Kidney epithelial cell (primary cell): Measurements from ENCODE around the gene RHBDL3. TPM values are rescaled to one million over a fixed set of nuclear protein-coding genes. Genes with fewer than 3 reads are reported as not detected.

Source experiments
- DNase-seq: peaks from one replicate; pipeline ENCODE4 v3.0.0-alpha.2; 2010; ENCODE audit warnings: low read depth
- H3K27me3 ChIP-seq: 2 replicates; pipeline ENCODE4 v1.6.0; 2011; ENCODE audit warnings: low read length; ENCODE audit not compliant: control insufficient read depth, insufficient read depth
- H3K36me3 ChIP-seq: 2 replicates; pipeline ENCODE4 v1.5.1; 2011; ENCODE audit warnings: low read length; ENCODE audit not compliant: control insufficient read depth, insufficient read depth
- H3K4me3 ChIP-seq: 2 replicates; pipeline ENCODE4 v1.5.1; 2011; ENCODE audit warnings: low read depth, mild to moderate bottlenecking, control low read depth, low read length
- CTCF ChIP-seq: IDR thresholded peaks from 2 replicates; pipeline ENCODE4 v1.5.1; 2011; ENCODE audit warnings: mild to moderate bottlenecking, moderate library complexity, low read length, control low read depth, inconsistent platforms; ENCODE audit not compliant: insufficient read depth, poor library complexity, severe bottlenecking
- total RNA-seq: library from RNA; depleted of rRNA; stranded (reverse); fragments of >200 nt; gene quantifications from 2 replicates; pipeline ENCODE4 v1.2.3, GENCODE V29; 2015

RHBDL3 gene
- total RNA-seq, 1 donor from 2014 or later, result not detected

GRCh38 chr17:32298721-32299579 is 33.3 kb downstream of the RHBDL3 start:
- peaks cover 9% of the 10 kb centered on the region for H3K27me3 ChIP-seq
- TF ChIP-seq CTCF, result no peak
- no peak for DNase-seq
- no peak overlapping the region for H3K4me3 ChIP-seq
- H3K36me3 ChIP-seq, result no peaks in the 10 kb centered on the region

GRCh38 chr17:32299580-32300164 is 34.0 kb downstream of the RHBDL3 start:
- H3K27me3 ChIP-seq, result peaks cover 9% of the 10 kb centered on the region
- TF ChIP-seq CTCF, result no peak

GRCh38 chr17:32302037-32302436 is 36.4 kb downstream of the RHBDL3 start:
- no peak for TF ChIP-seq CTCF
- Histone ChIP-seq H3K36me3 (no peaks in the 10 kb centered on the region), H3K27me3 (peaks cover 11% of the 10 kb centered on the region), H3K4me3 (no peak overlapping the region)
- DNase-seq, result no peak

More at GRCh38 chr17:32299580-32300164, 34.0 kb downstream of the RHBDL3 start:
- no peaks in the 10 kb centered on the region for H3K36me3 ChIP-seq
- H3K4me3 ChIP-seq, result no peak overlapping the region
- DNase-seq, result no peak

GRCh38 chr17:32302860-32303649 is 37.4 kb downstream of the RHBDL3 start:
- DNase-seq, result no peak
- Histone ChIP-seq H3K36me3 (no peaks in the 10 kb centered on the region), H3K4me3 (no peak overlapping the region), H3K27me3 (peaks cover 11% of the 10 kb centered on the region)
- no peak for TF ChIP-seq CTCF

- no peak for TF ChIP-seq CTCF
- H3K36me3 ChIP-seq, result no peaks in the 10 kb centered on the region
- H3K4me3 ChIP-seq, result no peak overlapping the region
- DNase-seq, result no peak
- peaks cover 10% of the 10 kb centered on the region for H3K27me3 ChIP-seq
Measured at GRCh38 chr17:32303781-32304288, 38.2 kb downstream of the RHBDL3 start.
